IMR-90 (cell line): ENCODE results near the gene TENM4.

Source experiments
- BHLHE40 ChIP-seq: fragments of 150-350 bp; IDR thresholded peaks from 2 replicates; pipeline ENCODE4 v1.6.1; 2016; ENCODE audit warnings: mild to moderate bottlenecking, low read depth, low read length
- CEBPB ChIP-seq: IDR thresholded peaks from 2 replicates; pipeline ENCODE4 v1.6.1; 2012; ENCODE audit warnings: low read depth, low read length, improper control_type of control experiment
- CHD1 ChIP-seq: IDR thresholded peaks from 2 replicates; pipeline ENCODE4 v1.6.1; 2012; ENCODE audit warnings: low read depth, low read length, improper control_type of control experiment
- CTCF ChIP-seq: conservative IDR thresholded peaks from 2 replicates; pipeline ENCODE4 v1.5.1; 2012; ENCODE audit warnings: mild to moderate bottlenecking, low read depth, low read length, improper control_type of control experiment
- MAFK ChIP-seq: IDR thresholded peaks from 2 replicates; pipeline ENCODE4 v1.6.1; 2012; ENCODE audit warnings: low read depth, low read length, improper control_type of control experiment
- MXI1 ChIP-seq: IDR thresholded peaks from 2 replicates; pipeline ENCODE4 v1.6.1; 2012; ENCODE audit warnings: low read depth, mild to moderate bottlenecking, low read length, moderate library complexity, borderline replicate concordance
- NFE2L2 ChIP-seq: fragments of 150-350 bp; IDR thresholded peaks from 2 replicates; pipeline ENCODE4 v1.6.1; 2016; ENCODE audit warnings: low read depth, mild to moderate bottlenecking, low read length
- POLR2A ChIP-seq: IDR thresholded peaks from 2 replicates; pipeline ENCODE4 v1.6.1; 2012; ENCODE audit warnings: mild to moderate bottlenecking, low read depth, low read length
- RAD21 ChIP-seq: IDR thresholded peaks from 2 replicates; pipeline ENCODE4 v1.6.1; 2012; ENCODE audit warnings: low read length, improper control_type of control experiment
- RCOR1 ChIP-seq: IDR thresholded peaks from 2 replicates; pipeline ENCODE4 v1.6.1; 2012; ENCODE audit warnings: mild to moderate bottlenecking, low read length, improper control_type of control experiment; ENCODE audit not compliant: insufficient replicate concordance
- RFX5 ChIP-seq: IDR thresholded peaks from 2 replicates; pipeline ENCODE4 v1.8.0; 2012; ENCODE audit warnings: low read depth, mild to moderate bottlenecking, low read length, moderate library complexity
- SMC3 ChIP-seq: fragments of 150-350 bp; IDR thresholded peaks from 2 replicates; pipeline ENCODE4 v1.6.1; 2016; ENCODE audit warnings: low read depth, mild to moderate bottlenecking, antibody characterized with exemption, low read length, moderate library complexity
- USF2 ChIP-seq: fragments of 150-350 bp; IDR thresholded peaks from 2 replicates; pipeline ENCODE4 v1.6.1; 2017; ENCODE audit warnings: mild to moderate bottlenecking, antibody characterized with exemption, low read length, low read depth
- TF ChIP-seq, protein P1 (sequence below): fragments of 150-350 bp; IDR thresholded peaks from 2 replicates; pipeline ENCODE4 v1.6.1; 2016; ENCODE audit warnings: low read depth, mild to moderate bottlenecking, low read length, moderate library complexity, borderline replicate concordance

- TF ChIP-seq, protein P1, sequence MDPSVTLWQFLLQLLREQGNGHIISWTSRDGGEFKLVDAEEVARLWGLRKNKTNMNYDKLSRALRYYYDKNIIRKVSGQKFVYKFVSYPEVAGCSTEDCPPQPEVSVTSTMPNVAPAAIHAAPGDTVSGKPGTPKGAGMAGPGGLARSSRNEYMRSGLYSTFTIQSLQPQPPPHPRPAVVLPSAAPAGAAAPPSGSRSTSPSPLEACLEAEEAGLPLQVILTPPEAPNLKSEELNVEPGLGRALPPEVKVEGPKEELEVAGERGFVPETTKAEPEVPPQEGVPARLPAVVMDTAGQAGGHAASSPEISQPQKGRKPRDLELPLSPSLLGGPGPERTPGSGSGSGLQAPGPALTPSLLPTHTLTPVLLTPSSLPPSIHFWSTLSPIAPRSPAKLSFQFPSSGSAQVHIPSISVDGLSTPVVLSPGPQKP: no peak
- no peak for TF ChIP-seq POLR2A
- no peak for TF ChIP-seq MXI1
- TF ChIP-seq CTCF: no peak
- TF ChIP-seq RFX5: no peak
- TF ChIP-seq MAFK: no peak
- TF ChIP-seq BHLHE40: no peak
- TF ChIP-seq CEBPB: no peak
- no peak for TF ChIP-seq SMC3
- no peak for TF ChIP-seq USF2
- no peak for TF ChIP-seq RCOR1
- no peak for TF ChIP-seq NFE2L2
- no peak for TF ChIP-seq RAD21
- no peak for TF ChIP-seq CHD1
Observed at GRCh38 chr11:78975081-78975480, 465.7 kb downstream of the TENM4 start.
